Mesothelial cell of epicardium (in vitro differentiated cells): ENCODE results near the gene CD276. TPM values are rescaled to one million over a fixed set of nuclear protein-coding genes. Genes with fewer than 3 reads are reported as not detected.
"Not testable (repeated sequence)": the region's sequence is repeated elsewhere in the genome, so short reads cannot be mapped to it uniquely, and the experiment has no call there.

ENCODE experiments used
- DNase-seq, 2 experiments: peaks; one replicate each; pipeline ENCODE4 v3.0.0; 2021; ENCODE audit warnings: low spot score in 2 of 2; ENCODE audit not compliant: unreplicated experiment in 2 of 2
- H3K27ac Mint-ChIP-seq: 2 replicates; pipeline ENCODE4 v1.8.0; 2021; ENCODE audit warnings: mixed read lengths
- H3K27me3 Mint-ChIP-seq: 2 replicates; pipeline ENCODE4 v1.8.0; 2021; ENCODE audit warnings: low read depth, mixed read lengths
- H3K36me3 Mint-ChIP-seq: 2 replicates; pipeline ENCODE4 v1.8.0; 2021; ENCODE audit warnings: mixed read lengths
- H3K4me1 Mint-ChIP-seq: 2 replicates; pipeline ENCODE4 v1.8.0; 2021; ENCODE audit warnings: mixed read lengths
- H3K4me3 Mint-ChIP-seq: 2 replicates; pipeline ENCODE4 v1.8.0; 2021; ENCODE audit warnings: mild to moderate bottlenecking, moderate library complexity, mixed read lengths
- H3K9me3 Mint-ChIP-seq: 2 replicates; pipeline ENCODE4 v1.8.0; 2021; ENCODE audit warnings: mixed read lengths
- CTCF ChIP-seq: fragments of 200-600 bp; sonication (generic); IDR thresholded peaks from one replicate; pipeline ENCODE4 v1.5.0; 2021; ENCODE audit warnings: antibody characterized with exemption; ENCODE audit not compliant: unreplicated experiment
- total RNA-seq: library from RNA; stranded (reverse); gene quantifications from 3 replicates; pipeline ENCODE4 v1.2.1, GENCODE V29; 2021

The CD276 gene
- total RNA-seq, result 174 to 179 TPM (median 178 TPM) in 3 replicates

- peak; percentile 49 to 69 for DNase-seq
- no peak for TF ChIP-seq CTCF
- H3K9me3 Mint-ChIP-seq, result no peaks in the 10 kb centered on the region
- no peaks in the 10 kb centered on the region for H3K36me3 Mint-ChIP-seq
- H3K27me3 Mint-ChIP-seq, result no peaks in the 10 kb centered on the region
- H3K27ac Mint-ChIP-seq, result peak within 1 kb of the TSS; percentile 97
- peak within 1 kb of the TSS; percentile 95 for H3K4me3 Mint-ChIP-seq
- H3K4me1 Mint-ChIP-seq, result peaks cover 24% of the 10 kb centered on the region
These were observed at the start of gene CD276 for GRCh38 chr15:73683777-73684580. CD276 (plus strand) TSS chr15:73684383; CDS start chr15:73699640, 15,257 bp downstream.

GRCh38 chr15:73637527-73637926 lies 46.7 kb upstream of the CD276 start:
- H3K4me1 Mint-ChIP-seq, result peaks cover 21% of the 10 kb centered on the region
- H3K27ac Mint-ChIP-seq, result peak overlapping the region; percentile 37
- no peaks in the 10 kb centered on the region for H3K36me3 Mint-ChIP-seq
- peaks cover 7% of the 10 kb centered on the region for H3K9me3 Mint-ChIP-seq
- H3K4me3 Mint-ChIP-seq, result no peak overlapping the region
- no peak for DNase-seq
- H3K27me3 Mint-ChIP-seq, result peaks cover 6% of the 10 kb centered on the region
- TF ChIP-seq CTCF, result no peak

GRCh38 chr15:73639464-73639863 lies 44.7 kb upstream of the CD276 start:
- not testable (repeated sequence) for DNase-seq, H3K27me3 Mint-ChIP-seq, H3K4me3 Mint-ChIP-seq, H3K27ac Mint-ChIP-seq, H3K36me3 Mint-ChIP-seq, H3K9me3 Mint-ChIP-seq
- peaks cover 13% of the 10 kb centered on the region for H3K4me1 Mint-ChIP-seq

- TF ChIP-seq CTCF, result no peak
- H3K4me3 Mint-ChIP-seq, result no peak overlapping the region
- peaks cover 11% of the 10 kb centered on the region for H3K9me3 Mint-ChIP-seq
- H3K27ac Mint-ChIP-seq, result peak overlapping the region; percentile 88
- DNase-seq, result no peak
- no peaks in the 10 kb centered on the region for H3K27me3 Mint-ChIP-seq
- H3K36me3 Mint-ChIP-seq, result no peaks in the 10 kb centered on the region
- peaks cover 16% of the 10 kb centered on the region for H3K4me1 Mint-ChIP-seq
These were observed 36.7 kb upstream of the CD276 start for GRCh38 chr15:73647259-73648013.

GRCh38 chr15:73648014-73648295 lies 36.2 kb upstream of the CD276 start:
- TF ChIP-seq CTCF, result no peak
- Mint-ChIP-seq H3K9me3 (peaks cover 11% of the 10 kb centered on the region), H3K36me3 (no peaks in the 10 kb centered on the region), H3K4me3 (no peak overlapping the region), H3K27ac (peak overlapping the region; percentile 88), H3K4me1 (peaks cover 16% of the 10 kb centered on the region), H3K27me3 (no peaks in the 10 kb centered on the region)
- no peak for DNase-seq

- no peak for DNase-seq
- H3K9me3 Mint-ChIP-seq, result peaks cover 11% of the 10 kb centered on the region
These were observed 33.6 kb upstream of the CD276 start for GRCh38 chr15:73650416-73651126.

More at GRCh38 chr15:73650416-73651126, 33.6 kb upstream of the CD276 start:
- Mint-ChIP-seq H3K4me3 (no peak overlapping the region), H3K4me1 (peaks cover 31% of the 10 kb centered on the region), H3K27me3 (no peaks in the 10 kb centered on the region), H3K27ac (no peak overlapping the region), H3K36me3 (no peaks in the 10 kb centered on the region)
- TF ChIP-seq CTCF, result no peak
